Heart right ventricle (tissue), 16 donors: ENCODE measurements around the gene INTS15. TPM values are rescaled to one million over a fixed set of nuclear protein-coding genes. Genes with fewer than 3 reads are reported as not detected.

Experiments used
- ATAC-seq, 8 donors: fragments of 200-7000 bp; cut with Tn5 transposase; one replicate each; pipeline ENCODE4 v1.9.1; 2020; ENCODE audit warnings: mild to moderate bottlenecking in 8 of 8, moderate library complexity in 8 of 8, moderate number of reproducible peaks in 1 of 8
- DNase-seq, 2 donors: peaks; one replicate each; pipeline ENCODE4 v3.0.0-alpha.2; 2020
- H3K27ac ChIP-seq, 10 donors: fragments of 200-600 bp; sonication (generic) in 2 of 10; one replicate each; pipeline versions ENCODE4 v1.5.0 to v1.8.0; 2020 to 2022; ENCODE audit warnings: mild to moderate bottlenecking in 3 of 10
- H3K27me3 ChIP-seq, 7 donors: fragments of 200-600 bp; one replicate each; pipeline ENCODE4 v1.8.0; 2021 to 2022; ENCODE audit warnings: mild to moderate bottlenecking in 2 of 7
- H3K36me3 ChIP-seq, 9 donors: fragments of 200-600 bp; sonication (generic) in 1 of 9; one replicate each; pipeline versions ENCODE4 v1.5.0 to v1.8.0; 2020 to 2022; ENCODE audit warnings: mild to moderate bottlenecking in 2 of 9
- H3K4me1 ChIP-seq, 9 donors: fragments of 200-600 bp; sonication (generic) in 1 of 9; one replicate each; pipeline versions ENCODE4 v1.5.0 to v1.8.0; 2020 to 2022; ENCODE audit warnings: mild to moderate bottlenecking in 4 of 9
- H3K4me3 ChIP-seq, 10 donors: fragments of 200-600 bp; sonication (generic) in 2 of 10; one replicate each; pipeline versions ENCODE4 v1.5.0 to v1.8.0; 2020 to 2022; ENCODE audit warnings: mild to moderate bottlenecking in 7 of 10, moderate library complexity in 2 of 10
- H3K9me3 ChIP-seq, 11 donors: fragments of 200-600 bp in 10 of 11; sonication (generic) in 2 of 11; one replicate each; pipeline versions ENCODE4 v1.5.0 to v1.8.0; 2013 to 2022; ENCODE audit warnings: mild to moderate bottlenecking in 2 of 11, control low read depth in 1 of 11, moderate library complexity in 1 of 11
- whole genome bisulfite sequencing, 2 donors: extraction: QIAGEN DNeasy Blood & Tissue Kit; methylation state at CpG; one replicate each; pipeline ENCODE4 v1.1.7; 2013; ENCODE audit warnings: inconsistent platforms in 1 of 2; 5-methylcytosine and 5-hydroxymethylcytosine counted together
- intact Hi-C, 10 donors: fragments of 100-400 bp; cut with DNase I; formaldehyde crosslinking; loops; one replicate each; pipeline versions ENCODE4 v1.11.1 to v1.14.2; 2022
- long read RNA-seq, 3 donors: library from polyadenylated mRNA; unstranded; transcript quantifications; one replicate each; pipeline ENCODE4 v2.0.0, GENCODE V29; 2020 to 2021
- polyA plus RNA-seq, 2 donors: library from polyadenylated mRNA; stranded (reverse); fragments of 200-250 nt; gene quantifications; one replicate each; pipeline ENCODE4 v1.2.3, GENCODE V29; 2013
- total RNA-seq, 10 donors: library from RNA; stranded (reverse); fragmentation: NEBNext Ultra II Directional in 3 of 10; extraction: Animal tissue kit (Norgen Biotek cat#: 25700) in 3 of 10; gene quantifications; one replicate each; pipeline versions ENCODE4 v1.2.1 to v1.2.4, GENCODE V29; 2021 to 2023
- TF ChIP-seq, protein P1 (sequence below), 9 donors: fragments of 200-600 bp; sonication (generic) in 2 of 9; IDR thresholded peaks; one replicate each; pipeline versions ENCODE4 v1.5.0 to v1.8.0; 2021 to 2022; ENCODE audit warnings: antibody characterized with exemption in 9 of 9, mild to moderate bottlenecking in 5 of 9, moderate library complexity in 1 of 9
- donor health status: Arrhythmogenic right ventricular cardiomyopathy.
- donor health status: ischemic (EF 13 %, LVEDD 7.1; RV severe dilation, severe dysfunction).
- donor health status: healthy with polysubstance abuse.
- donor health status: DM: no; HTN: yes; CAD: no.
- donor health status: DM: no; HTN: no; CAD: no.
- donor health status: ischemic (EF 25% LVEDD 6.9; RV normal size, moderate dysfunction).
- donor health status: ischemic (EF 25% LVEDD 5.7; RV mildly dilated, moderate dysfunction).
- donor health status: healthy.
- donor health status: DM: yes; HTN: yes; CAD: no.
- donor health status: Ischemic cardiomyopathy.
- donor health status: ischemic (EF 35%, LVEDD 5.7; RV mildly dilated, moderate dysfunction).
- donor health status: nonischemic (EF 11% LVEDD 7.7; RV severe dilation, severe dysfunction).
- donor health status: DM: yes; HTN: yes; CAD: no.
- donor health status: PGD.
- donor health status: ischemic (EF 29% LVEDD 5.4; RV normal size, mild dysfunction).
- donor health status: nonischemic (EF 23%, LVEDD 6.1; RV moderate dilation, normal function).

The INTS15 gene
- total RNA-seq (10 to 100 TPM in 9 of 10 donors, 1 to 10 TPM in 1; 9.8 to 22.0 (median 13.5) TPM), polyA plus RNA-seq (10 to 100 TPM; 10.2 to 12.7 TPM)
- long read RNA-seq, donor 1, transcript C7orf26-201 (6 exons, 2,182 nt): major isoform, 9 of 16 reads
- long read RNA-seq, donor 1, partial matches to known transcripts: 2 of 16 reads
- long read RNA-seq, donor 1, other reads (novel, unspliced or antisense): 5 of 16 reads
- long read RNA-seq, donor 2, transcript C7orf26-201 (6 exons, 2,182 nt): major isoform, 6 of 13 reads
- long read RNA-seq, donor 2, partial matches to known transcripts: 0 of 13 reads
- long read RNA-seq, donor 2, other reads (novel, unspliced or antisense): 7 of 13 reads
- long read RNA-seq, donor 3, partial matches to known transcripts: 3 of 5 reads
- long read RNA-seq, donor 3, other reads (novel, unspliced or antisense): 2 of 5 reads

DNA sequence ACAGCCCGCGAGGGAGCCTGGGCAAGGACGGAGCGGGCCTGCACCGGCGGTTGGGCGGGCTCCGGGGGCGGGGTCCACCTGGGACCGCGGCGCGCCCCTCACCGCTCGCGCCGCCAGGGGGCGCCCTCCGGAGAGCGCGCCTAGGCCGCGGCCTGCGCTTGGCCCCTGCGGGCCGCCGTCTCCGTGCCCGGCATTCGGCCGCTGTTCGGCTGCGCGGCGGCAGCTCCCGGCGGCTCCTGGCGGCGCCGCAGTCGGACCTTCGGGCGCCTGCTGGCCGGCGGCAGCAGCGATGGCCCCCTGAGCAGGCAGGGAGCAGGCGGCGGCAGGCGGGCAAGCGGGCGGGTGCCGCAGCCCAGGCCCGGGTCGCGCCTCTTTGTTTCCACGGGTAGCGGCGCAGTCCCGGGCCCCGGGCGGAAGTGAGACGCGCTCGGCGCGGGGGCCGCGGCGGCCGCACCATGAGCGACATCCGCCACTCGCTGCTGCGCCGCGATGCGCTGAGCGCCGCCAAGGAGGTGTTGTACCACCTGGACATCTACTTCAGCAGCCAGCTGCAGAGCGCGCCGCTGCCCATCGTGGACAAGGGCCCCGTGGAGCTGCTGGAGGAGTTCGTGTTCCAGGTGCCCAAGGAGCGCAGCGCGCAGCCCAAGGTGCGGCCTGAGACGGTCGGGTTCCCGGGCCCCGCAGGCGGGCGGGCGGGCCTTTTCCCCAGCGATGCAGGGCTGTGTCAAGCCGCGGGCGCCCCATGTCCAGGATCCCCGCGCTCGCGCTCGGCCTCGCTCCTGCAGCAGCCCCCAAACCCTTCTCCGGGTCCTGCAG, at the start of gene INTS15:
TSS of gene INTS15 (plus strand) at position 193 of the 816 bp plus-strand sequence. CDS start at position 456, 263 bp downstream.
- H3K36me3 ChIP-seq: peaks cover 0 to 76% (median 37%) of the 10 kb centered on the region in 9 donors
- no peaks in the 10 kb centered on the region for H3K27me3 ChIP-seq
- H3K9me3 ChIP-seq: no peaks in the 10 kb centered on the region
- H3K27ac ChIP-seq: peak within 1 kb of the TSS; percentile 80 to 96 (median 92)
- peak within 1 kb of the TSS; percentile 68 to 100 (median 92) for H3K4me3 ChIP-seq
- intact Hi-C loops: loop anchor here in 2 of 10 donors (2.0 to 5.0 kb wide), 2 partner anchors 73 to 342 kb away; no protein-coding TSS in a partner anchor
- TF ChIP-seq, protein P1, sequence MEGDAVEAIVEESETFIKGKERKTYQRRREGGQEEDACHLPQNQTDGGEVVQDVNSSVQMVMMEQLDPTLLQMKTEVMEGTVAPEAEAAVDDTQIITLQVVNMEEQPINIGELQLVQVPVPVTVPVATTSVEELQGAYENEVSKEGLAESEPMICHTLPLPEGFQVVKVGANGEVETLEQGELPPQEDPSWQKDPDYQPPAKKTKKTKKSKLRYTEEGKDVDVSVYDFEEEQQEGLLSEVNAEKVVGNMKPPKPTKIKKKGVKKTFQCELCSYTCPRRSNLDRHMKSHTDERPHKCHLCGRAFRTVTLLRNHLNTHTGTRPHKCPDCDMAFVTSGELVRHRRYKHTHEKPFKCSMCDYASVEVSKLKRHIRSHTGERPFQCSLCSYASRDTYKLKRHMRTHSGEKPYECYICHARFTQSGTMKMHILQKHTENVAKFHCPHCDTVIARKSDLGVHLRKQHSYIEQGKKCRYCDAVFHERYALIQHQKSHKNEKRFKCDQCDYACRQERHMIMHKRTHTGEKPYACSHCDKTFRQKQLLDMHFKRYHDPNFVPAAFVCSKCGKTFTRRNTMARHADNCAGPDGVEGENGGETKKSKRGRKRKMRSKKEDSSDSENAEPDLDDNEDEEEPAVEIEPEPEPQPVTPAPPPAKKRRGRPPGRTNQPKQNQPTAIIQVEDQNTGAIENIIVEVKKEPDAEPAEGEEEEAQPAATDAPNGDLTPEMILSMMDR (IDR thresholded peaks at IDR 0.05): peak; percentile 54 to 97 (median 80)
- DNase-seq (peak; percentile 62 to 78), ATAC-seq (peak; percentile 92 to 98 (median 94))
- peaks cover 7 to 21% (median 16%) of the 10 kb centered on the region in 9 donors for H3K4me1 ChIP-seq
- 0 to 1% methylated on average over 106 to 107 of the region's 107 CpGs for WGBS, 2 donors

DNA sequence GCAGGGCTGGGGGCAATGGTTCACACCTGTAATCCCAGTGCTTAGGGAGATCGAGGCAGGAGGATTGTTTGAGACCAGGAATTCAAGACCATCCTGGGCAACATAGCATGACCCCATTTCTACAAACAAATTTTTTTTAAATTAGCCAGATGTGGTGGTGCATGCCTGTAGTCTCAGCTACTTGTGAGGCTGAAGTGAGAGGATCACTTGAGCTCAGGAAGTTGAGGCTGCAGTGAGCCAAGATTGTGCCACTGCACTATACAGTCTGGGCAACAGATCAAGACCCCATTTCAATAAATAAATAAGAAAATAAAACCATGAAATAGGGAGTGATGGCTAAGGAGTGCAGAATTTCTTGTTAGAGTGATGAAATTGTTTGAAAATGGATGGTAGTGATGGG, 47.5 kb upstream of the INTS15 start:
- TF ChIP-seq, protein P1 (IDR thresholded peaks at IDR 0.05): no peak
- H3K4me1 ChIP-seq: no peaks in the 10 kb centered on the region
- H3K36me3 ChIP-seq: no peaks in the 10 kb centered on the region
- no peaks in the 10 kb centered on the region for H3K9me3 ChIP-seq
- ATAC-seq (no peak), DNase-seq (no peak)
- intact Hi-C loops: no loop called here
- H3K4me3 ChIP-seq: no peak overlapping the region
- WGBS, 2 donors: 81 to 88% methylated on average over 1 of the region's 1 CpG
- H3K27ac ChIP-seq: no peak overlapping the region
- H3K27me3 ChIP-seq: peaks cover 0 to 56% (median 29%) of the 10 kb centered on the region in 7 donors

DNA sequence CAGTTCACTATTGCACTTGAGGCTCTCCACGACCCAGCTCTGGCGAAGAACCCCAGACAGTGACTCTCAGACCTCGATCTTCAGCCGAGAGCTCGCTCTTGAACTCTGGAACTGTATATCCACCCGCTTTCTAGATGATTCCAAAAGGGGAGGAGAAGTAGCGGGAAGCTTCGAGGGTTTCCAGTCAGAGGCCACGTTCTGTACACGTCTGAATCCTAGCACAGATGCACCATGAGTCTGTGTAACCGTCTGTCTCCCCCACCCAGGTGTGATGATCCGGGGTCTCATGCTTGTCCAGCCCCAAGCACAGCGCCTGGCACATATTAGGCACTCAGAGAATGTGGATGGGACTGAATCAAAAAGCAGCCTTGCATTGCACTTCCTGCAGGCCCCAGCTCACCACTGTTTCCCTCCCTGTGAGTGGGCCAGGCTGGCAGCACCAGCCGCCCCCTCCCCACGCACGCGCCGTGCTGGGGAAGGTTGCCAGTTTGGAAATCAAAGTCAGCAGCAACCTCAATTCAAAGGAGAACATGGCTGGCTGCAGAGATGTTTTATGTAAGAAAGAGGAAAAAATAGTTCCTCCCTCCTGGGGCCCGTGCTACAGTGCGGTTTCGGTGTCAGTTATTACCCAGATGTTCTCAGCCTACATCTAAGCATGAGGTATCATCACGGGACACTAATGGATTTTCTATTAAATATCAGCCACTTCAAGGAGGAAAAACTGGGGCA, 44.3 kb upstream of the INTS15 start:
- WGBS, 2 donors: 79 to 86% methylated on average over 22 of the region's 22 CpGs
- TF ChIP-seq, protein P1 (IDR thresholded peaks at IDR 0.05): no peak
- intact Hi-C loops: no loop called here
- Histone ChIP-seq H3K27ac (no peak overlapping the region), H3K4me3 (no peak overlapping the region), H3K27me3 (peaks cover 0 to 25% (median 3%) of the 10 kb centered on the region in 7 donors), H3K4me1 (no peaks in the 10 kb centered on the region), H3K9me3 (no peaks in the 10 kb centered on the region), H3K36me3 (no peaks in the 10 kb centered on the region)
- no peak for DNase-seq
- ATAC-seq: no peak
